Neural progenitor cell (in vitro differentiated cells): Measurements from ENCODE around the gene CLIP4.

Experiments
- EZH2phosphoT487 ChIP-seq: fragments of 200-600 bp; sonication (generic); IDR thresholded peaks from 2 replicates; pipeline ENCODE4 v1.6.1; 2017; ENCODE audit warnings: antibody characterized with exemption
- TF ChIP-seq, protein P1 (sequence below): fragments of 200-600 bp; sonication (generic); IDR thresholded peaks from 2 replicates; pipeline ENCODE4 v1.5.1; 2017; ENCODE audit warnings: antibody characterized with exemption, mild to moderate bottlenecking

DNA sequence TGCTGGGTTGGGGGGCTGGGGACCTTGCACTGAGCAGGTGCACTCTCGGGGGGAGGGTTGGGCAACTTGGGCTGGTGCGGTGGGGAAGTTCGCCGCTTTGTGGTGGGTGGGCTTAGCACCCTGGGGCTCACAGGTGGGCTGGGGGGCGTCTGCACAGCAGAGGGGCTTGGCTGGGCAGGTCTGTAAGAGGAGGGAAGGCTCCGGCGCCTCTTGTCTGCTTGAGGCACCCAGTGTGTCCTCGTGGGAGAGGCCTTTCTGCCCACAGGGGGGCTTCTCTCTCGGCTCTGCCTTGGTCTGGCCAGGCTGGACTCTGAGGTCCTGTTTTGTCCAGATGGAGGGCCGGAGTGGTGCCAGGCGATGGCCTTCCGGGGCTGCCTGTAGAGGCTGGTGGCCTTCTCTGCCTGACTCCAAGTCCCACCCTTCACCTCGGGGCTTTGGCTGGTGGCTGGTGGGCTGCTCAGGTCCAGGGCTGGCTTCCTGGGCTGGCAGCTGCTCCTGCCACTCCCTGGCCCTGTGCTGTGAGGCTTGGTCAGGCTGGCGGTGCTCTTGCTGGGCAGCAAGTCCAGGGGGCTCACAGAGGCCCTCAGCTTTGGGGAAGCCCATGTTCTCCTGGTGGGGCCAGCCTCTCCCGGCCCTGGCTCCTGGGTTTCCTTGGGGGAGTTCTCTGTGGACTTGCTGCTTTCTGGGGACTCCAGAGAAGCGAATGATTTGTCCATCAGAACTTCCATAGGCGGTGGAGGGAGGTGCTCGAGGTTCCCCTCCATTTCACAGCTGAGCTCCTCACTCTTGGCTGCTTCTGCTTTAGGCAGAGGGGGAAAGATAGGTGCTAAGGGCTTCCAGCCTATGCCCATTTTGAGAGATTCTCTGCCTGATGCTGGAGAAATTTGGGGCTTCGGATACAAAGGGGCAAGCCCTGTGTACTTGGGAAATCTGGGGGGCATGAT is 43.9 kb upstream of the CLIP4 start:
- TF ChIP-seq, protein P1, sequence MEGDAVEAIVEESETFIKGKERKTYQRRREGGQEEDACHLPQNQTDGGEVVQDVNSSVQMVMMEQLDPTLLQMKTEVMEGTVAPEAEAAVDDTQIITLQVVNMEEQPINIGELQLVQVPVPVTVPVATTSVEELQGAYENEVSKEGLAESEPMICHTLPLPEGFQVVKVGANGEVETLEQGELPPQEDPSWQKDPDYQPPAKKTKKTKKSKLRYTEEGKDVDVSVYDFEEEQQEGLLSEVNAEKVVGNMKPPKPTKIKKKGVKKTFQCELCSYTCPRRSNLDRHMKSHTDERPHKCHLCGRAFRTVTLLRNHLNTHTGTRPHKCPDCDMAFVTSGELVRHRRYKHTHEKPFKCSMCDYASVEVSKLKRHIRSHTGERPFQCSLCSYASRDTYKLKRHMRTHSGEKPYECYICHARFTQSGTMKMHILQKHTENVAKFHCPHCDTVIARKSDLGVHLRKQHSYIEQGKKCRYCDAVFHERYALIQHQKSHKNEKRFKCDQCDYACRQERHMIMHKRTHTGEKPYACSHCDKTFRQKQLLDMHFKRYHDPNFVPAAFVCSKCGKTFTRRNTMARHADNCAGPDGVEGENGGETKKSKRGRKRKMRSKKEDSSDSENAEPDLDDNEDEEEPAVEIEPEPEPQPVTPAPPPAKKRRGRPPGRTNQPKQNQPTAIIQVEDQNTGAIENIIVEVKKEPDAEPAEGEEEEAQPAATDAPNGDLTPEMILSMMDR, result no peak
- no peak for TF ChIP-seq EZH2phosphoT487
